HepG2 (cell line): ENCODE data around the gene SRP68. TPM values are rescaled to one million over a fixed set of nuclear protein-coding genes. Genes with fewer than 3 reads are reported as not detected.

ENCODE experiments used
- DMAP1 ChIP-seq: IDR thresholded peaks from 2 replicates; pipeline ENCODE4 v1.6.1; 2016
- DR1 ChIP-seq: sonication (generic); formaldehyde crosslinking; IDR thresholded peaks from 2 replicates; pipeline ENCODE4 v1.8.0; 2021; ENCODE audit warnings: mild to moderate bottlenecking, missing genetic modification reagents, inconsistent platforms
- FOXP1 ChIP-seq, 2 experiments: fragments of 450-650 bp in 1 of 2; IDR thresholded peaks; 2 replicates each; pipeline ENCODE4 v1.6.1; 2017 to 2018; ENCODE audit warnings: antibody characterized with exemption in 1 of 2
- HNRNPK ChIP-seq: fragments of 200-400 bp; formaldehyde crosslinking; IDR thresholded peaks from 2 replicates; pipeline ENCODE4 v1.6.1; 2018; ENCODE audit warnings: low read length, low read depth, moderate library complexity, mild to moderate bottlenecking; ENCODE audit not compliant: poor library complexity, severe bottlenecking
- HOXA7 ChIP-seq: sonication (generic); formaldehyde crosslinking; IDR thresholded peaks from 2 replicates; pipeline ENCODE4 v1.8.1; 2022; ENCODE audit warnings: mild to moderate bottlenecking, missing genetic modification reagents, moderate library complexity
- MXD4 ChIP-seq: IDR thresholded peaks from 2 replicates; pipeline ENCODE4 v1.6.1; 2016; ENCODE audit warnings: mild to moderate bottlenecking, missing biosample characterization, missing genetic modification reagents
- MZF1 ChIP-seq: sonication (generic); formaldehyde crosslinking; IDR thresholded peaks from 2 replicates; pipeline ENCODE4 v1.8.1; 2023; ENCODE audit warnings: mild to moderate bottlenecking, missing genetic modification reagents, borderline replicate concordance
- NFRKB ChIP-seq: fragments of 450-650 bp; IDR thresholded peaks from 2 replicates; pipeline ENCODE4 v1.6.1; 2017
- PITX1 ChIP-seq: sonication (generic); formaldehyde crosslinking; IDR thresholded peaks from 2 replicates; pipeline ENCODE4 v1.5.1; 2020; ENCODE audit warnings: mild to moderate bottlenecking, missing genetic modification reagents
- POLR2A ChIP-seq, 2 experiments: IDR thresholded peaks; 2 replicates each; pipeline ENCODE4 v1.6.1; 2011; ENCODE audit warnings: low read depth in 2 of 2, low read length in 2 of 2, mild to moderate bottlenecking in 1 of 2, moderate library complexity in 1 of 2; ENCODE audit not compliant: insufficient read depth in 1 of 2
- RORA ChIP-seq: sonication (generic); formaldehyde crosslinking; IDR thresholded peaks from 2 replicates; pipeline ENCODE4 v1.5.0; 2020; ENCODE audit warnings: mild to moderate bottlenecking, missing genetic modification reagents, moderate library complexity
- SAP130 ChIP-seq: IDR thresholded peaks from 2 replicates; pipeline ENCODE4 v1.6.1; 2016; ENCODE audit warnings: low read depth
- TARDBP ChIP-seq: sonication (generic); formaldehyde crosslinking; IDR thresholded peaks from 2 replicates; pipeline ENCODE4 v1.8.0; 2022; ENCODE audit warnings: mild to moderate bottlenecking, missing genetic modification reagents
- ZFP62 ChIP-seq: sonication (generic); formaldehyde crosslinking; IDR thresholded peaks from 2 replicates; pipeline ENCODE4 v1.4.0; 2020; ENCODE audit warnings: missing genetic modification reagents
- ZMYM2 ChIP-seq: sonication (generic); formaldehyde crosslinking; IDR thresholded peaks from 2 replicates; pipeline ENCODE4 v1.8.0; 2022; ENCODE audit warnings: mild to moderate bottlenecking, missing genetic modification reagents
- ZNF235 ChIP-seq: sonication (generic); formaldehyde crosslinking; IDR thresholded peaks from 2 replicates; pipeline ENCODE4 v1.8.1; 2023; ENCODE audit warnings: mild to moderate bottlenecking, missing genetic modification reagents, borderline replicate concordance
- ZNF382 ChIP-seq: sonication (generic); formaldehyde crosslinking; IDR thresholded peaks from 2 replicates; pipeline ENCODE4 v1.5.0; 2020; ENCODE audit warnings: missing genetic modification reagents, mild to moderate bottlenecking, borderline replicate concordance
- ZNF577 ChIP-seq: sonication (generic); formaldehyde crosslinking; IDR thresholded peaks from 2 replicates; pipeline ENCODE4 v1.4.0; 2020; ENCODE audit warnings: mild to moderate bottlenecking, low read depth, missing genetic modification reagents, borderline replicate concordance
- ZNF709 ChIP-seq: sonication (generic); formaldehyde crosslinking; IDR thresholded peaks from 2 replicates; pipeline ENCODE4 v1.5.0; 2020; ENCODE audit warnings: mild to moderate bottlenecking, missing genetic modification reagents
- ZSCAN29 ChIP-seq: sonication (generic); formaldehyde crosslinking; conservative IDR thresholded peaks from 2 replicates; pipeline ENCODE4 v1.4.0; 2020; ENCODE audit warnings: mild to moderate bottlenecking, missing genetic modification reagents
- polyA plus RNA-seq, 8 experiments: library from polyadenylated mRNA; depleted of rRNA in 3 of 8; stranded (reverse) in 7 of 8; unstranded in 1 of 8; fragments of >200 nt; fragmentation: Illumina TruSeq in 4 of 8; extraction: Trizol in 4 of 8; gene quantifications; 2 replicates each; pipeline versions ENCODE4 v1.2.1 to v1.2.3, GENCODE V29; 2011 to 2016; ENCODE audit warnings: low read depth in 4 of 8, missing spikeins in 1 of 8, mixed read lengths in 1 of 8; ENCODE audit not compliant: insufficient read depth in 1 of 8
- total RNA-seq, 5 experiments: library from RNA; depleted of rRNA; stranded (reverse); fragments of >200 nt; fragmentation: Illumina TruSeq; extraction: Trizol; gene quantifications; 2 replicates each; pipeline ENCODE4 v1.2.3, GENCODE V29; 2016; ENCODE audit warnings: low read depth in 1 of 5
- TF ChIP-seq, protein P1 (sequence below): sonication (generic); formaldehyde crosslinking; IDR thresholded peaks from 2 replicates; pipeline ENCODE4 v1.5.1; 2020; ENCODE audit warnings: mild to moderate bottlenecking, missing genetic modification reagents, moderate library complexity
- TF ChIP-seq, protein P2 (sequence below): sonication (generic); formaldehyde crosslinking; IDR thresholded peaks from 2 replicates; pipeline ENCODE4 v1.8.0; 2022; ENCODE audit warnings: mild to moderate bottlenecking, missing genetic modification reagents, moderate library complexity
- TF ChIP-seq, protein P3 (sequence below): sonication (generic); formaldehyde crosslinking; IDR thresholded peaks from 2 replicates; pipeline ENCODE4 v1.4.0; 2020; ENCODE audit warnings: missing genetic modification reagents, low read depth, mild to moderate bottlenecking, borderline replicate concordance
- TF ChIP-seq, protein P4 (sequence below): sonication (generic); formaldehyde crosslinking; IDR thresholded peaks from 2 replicates; pipeline ENCODE4 v1.5.0; 2020; ENCODE audit warnings: missing genetic modification reagents, mild to moderate bottlenecking, borderline replicate concordance
- TF ChIP-seq, protein P5 (sequence below): sonication (generic); formaldehyde crosslinking; IDR thresholded peaks from 2 replicates; pipeline ENCODE4 v1.4.0; 2020; ENCODE audit warnings: missing genetic modification reagents

The SRP68 gene
- total and polyA plus RNA-seq, 2 of the 13 experiments (the other 11 are each of a cell fraction or from before 2014, with no cell fraction given) = 39.8 to 74.3 TPM

DNA sequence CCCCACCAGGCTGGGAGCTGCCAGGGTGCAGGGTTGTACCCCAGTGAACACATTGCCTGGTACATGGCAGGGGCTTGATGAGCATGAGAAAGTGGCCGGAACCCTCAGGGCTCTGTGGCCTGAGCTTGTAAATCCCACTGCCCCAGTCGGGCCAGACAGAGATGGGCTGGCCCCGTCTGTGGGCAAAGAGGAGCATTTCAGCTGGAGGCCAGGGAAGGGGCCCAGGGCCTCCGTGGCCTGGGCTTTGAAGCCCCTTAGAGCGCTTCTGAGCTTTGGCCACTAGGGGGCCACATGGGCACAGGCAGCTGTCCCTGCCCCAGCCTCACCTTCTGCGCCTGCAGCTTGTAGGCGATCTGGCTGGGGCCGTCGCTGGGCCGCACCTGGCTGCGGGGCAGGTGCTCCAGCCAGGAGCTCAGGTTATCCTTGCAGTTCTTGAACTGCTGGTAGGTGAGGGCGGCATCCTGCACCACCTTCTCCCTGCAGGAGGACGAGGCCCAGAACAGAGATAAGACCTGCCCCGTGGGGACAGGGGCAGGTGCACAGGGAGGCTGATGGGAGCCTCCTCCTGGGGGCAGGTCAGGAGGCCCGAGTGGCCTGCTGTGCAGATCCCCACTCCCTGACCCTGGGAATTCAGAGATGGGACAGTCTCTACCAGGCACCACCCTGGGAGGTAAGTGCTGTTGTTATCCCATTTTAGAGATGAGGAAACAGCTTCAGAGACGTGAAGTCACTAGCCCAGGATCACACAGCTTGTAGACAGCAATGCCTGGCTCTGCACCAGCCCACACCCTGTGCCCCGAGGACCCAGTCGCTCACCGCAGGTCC lies 58.0 kb downstream of the SRP68 start (continued):
- TF ChIP-seq, protein P1, sequence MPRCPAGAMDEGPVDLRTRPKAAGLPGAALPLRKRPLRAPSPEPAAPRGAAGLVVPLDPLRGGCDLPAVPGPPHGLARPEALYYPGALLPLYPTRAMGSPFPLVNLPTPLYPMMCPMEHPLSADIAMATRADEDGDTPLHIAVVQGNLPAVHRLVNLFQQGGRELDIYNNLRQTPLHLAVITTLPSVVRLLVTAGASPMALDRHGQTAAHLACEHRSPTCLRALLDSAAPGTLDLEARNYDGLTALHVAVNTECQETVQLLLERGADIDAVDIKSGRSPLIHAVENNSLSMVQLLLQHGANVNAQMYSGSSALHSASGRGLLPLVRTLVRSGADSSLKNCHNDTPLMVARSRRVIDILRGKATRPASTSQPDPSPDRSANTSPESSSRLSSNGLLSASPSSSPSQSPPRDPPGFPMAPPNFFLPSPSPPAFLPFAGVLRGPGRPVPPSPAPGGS (CRISPR knock-in tag) = no peak
- TF ChIP-seq HOXA7 (CRISPR knock-in tag) (no peak), NFRKB (no peak), DR1 (no peak), HNRNPK (no peak), ZNF382 (CRISPR knock-in tag) (no peak), MXD4 (no peak), ZNF235 (peak; percentile 21; the same call in 1 of the 2 replicates), POLR2A (IDR thresholded peaks at IDR 0.05; ENCODE audit: insufficient read depth in 1 of 2, low read depth in 2 of 2, low read length in 2 of 2) (no peak), SAP130 (CRISPR knock-in tag) (0 out of 2 replicates have a peak, but pooled peaks have one; percentile 37), TARDBP (CRISPR knock-in tag) (0 out of 2 replicates have a peak, but pooled peaks have one; percentile 36), ZNF709 (CRISPR knock-in tag) (no peak; the same call in 1 of the 2 replicates), RORA (CRISPR knock-in tag) (no peak), ZNF577 (no peak), MZF1 (CRISPR knock-in tag) (no peak), FOXP1 (IDR thresholded peaks at IDR 0.05) (no peak), FOXP1 (CRISPR knock-in tag; IDR thresholded peaks at IDR 0.05) (no peak), ZFP62 (CRISPR knock-in tag) (no peak), DMAP1 (CRISPR knock-in tag) (no peak), ZMYM2 (CRISPR knock-in tag) (no peak), PITX1 (CRISPR knock-in tag) (no peak), ZSCAN29 (no peak)
- TF ChIP-seq, protein P2, sequence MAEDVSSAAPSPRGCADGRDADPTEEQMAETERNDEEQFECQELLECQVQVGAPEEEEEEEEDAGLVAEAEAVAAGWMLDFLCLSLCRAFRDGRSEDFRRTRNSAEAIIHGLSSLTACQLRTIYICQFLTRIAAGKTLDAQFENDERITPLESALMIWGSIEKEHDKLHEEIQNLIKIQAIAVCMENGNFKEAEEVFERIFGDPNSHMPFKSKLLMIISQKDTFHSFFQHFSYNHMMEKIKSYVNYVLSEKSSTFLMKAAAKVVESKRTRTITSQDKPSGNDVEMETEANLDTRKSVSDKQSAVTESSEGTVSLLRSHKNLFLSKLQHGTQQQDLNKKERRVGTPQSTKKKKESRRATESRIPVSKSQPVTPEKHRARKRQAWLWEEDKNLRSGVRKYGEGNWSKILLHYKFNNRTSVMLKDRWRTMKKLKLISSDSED (CRISPR knock-in tag) = no peak
- TF ChIP-seq, protein P3, sequence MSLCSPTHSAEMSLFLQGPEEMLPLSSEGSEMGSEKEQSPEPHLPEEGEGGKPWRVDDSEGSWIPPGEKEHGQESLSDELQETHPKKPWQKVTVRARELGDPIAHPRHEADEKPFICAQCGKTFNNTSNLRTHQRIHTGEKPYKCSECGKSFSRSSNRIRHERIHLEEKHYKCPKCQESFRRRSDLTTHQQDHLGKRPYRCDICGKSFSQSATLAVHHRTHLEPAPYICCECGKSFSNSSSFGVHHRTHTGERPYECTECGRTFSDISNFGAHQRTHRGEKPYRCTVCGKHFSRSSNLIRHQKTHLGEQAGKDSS = no peak
- TF ChIP-seq, protein P4, sequence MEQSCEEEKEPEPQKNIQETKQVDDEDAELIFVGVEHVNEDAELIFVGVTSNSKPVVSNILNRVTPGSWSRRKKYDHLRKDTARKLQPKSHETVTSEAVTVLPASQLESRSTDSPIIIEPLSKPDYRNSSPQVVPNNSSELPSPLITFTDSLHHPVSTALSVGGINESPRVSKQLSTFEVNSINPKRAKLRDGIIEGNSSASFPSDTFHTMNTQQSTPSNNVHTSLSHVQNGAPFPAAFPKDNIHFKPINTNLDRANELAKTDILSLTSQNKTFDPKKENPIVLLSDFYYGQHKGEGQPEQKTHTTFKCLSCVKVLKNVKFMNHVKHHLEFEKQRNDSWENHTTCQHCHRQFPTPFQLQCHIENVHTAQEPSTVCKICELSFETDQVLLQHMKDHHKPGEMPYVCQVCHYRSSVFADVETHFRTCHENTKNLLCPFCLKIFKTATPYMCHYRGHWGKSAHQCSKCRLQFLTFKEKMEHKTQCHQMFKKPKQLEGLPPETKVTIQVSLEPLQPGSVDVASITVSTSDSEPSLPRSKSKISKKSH (CRISPR knock-in tag) = peak; percentile 90
- TF ChIP-seq, protein P5, sequence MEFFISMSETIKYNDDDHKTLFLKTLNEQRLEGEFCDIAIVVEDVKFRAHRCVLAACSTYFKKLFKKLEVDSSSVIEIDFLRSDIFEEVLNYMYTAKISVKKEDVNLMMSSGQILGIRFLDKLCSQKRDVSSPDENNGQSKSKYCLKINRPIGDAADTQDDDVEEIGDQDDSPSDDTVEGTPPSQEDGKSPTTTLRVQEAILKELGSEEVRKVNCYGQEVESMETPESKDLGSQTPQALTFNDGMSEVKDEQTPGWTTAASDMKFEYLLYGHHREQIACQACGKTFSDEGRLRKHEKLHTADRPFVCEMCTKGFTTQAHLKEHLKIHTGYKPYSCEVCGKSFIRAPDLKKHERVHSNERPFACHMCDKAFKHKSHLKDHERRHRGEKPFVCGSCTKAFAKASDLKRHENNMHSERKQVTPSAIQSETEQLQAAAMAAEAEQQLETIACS (CRISPR knock-in tag) = no peak
